Mammary epithelial cell (primary cell): Measurements from ENCODE around the gene TMEM116.

ENCODE experiments used
- CTCF ChIP-seq, 2 donors: IDR thresholded peaks in 1 of 2; conservative IDR thresholded peaks in 1 of 2; 2 replicates each; pipeline ENCODE4 v1.5.1; 2011 to 2012; ENCODE audit warnings: inconsistent platforms in 2 of 2, low read length in 2 of 2, mild to moderate bottlenecking in 2 of 2, control low read depth in 1 of 2, low read depth in 1 of 2; ENCODE audit not compliant: insufficient read depth in 1 of 2; ENCODE audit errors: extremely low read depth in 1 of 2
- EZH2 ChIP-seq: IDR thresholded peaks from 2 replicates; pipeline ENCODE4 v1.6.1; 2012; ENCODE audit warnings: low read length, inconsistent platforms, borderline replicate concordance

GRCh38 chr12:112000820-112001219 is 12.1 kb downstream of the TMEM116 start:
- TF ChIP-seq CTCF (conservative IDR thresholded peaks at IDR 0.05 in 1 of 2, IDR thresholded peaks at IDR 0.05 in 1 of 2; ENCODE audit: extremely low read depth in 1 of 2, insufficient read depth in 1 of 2, low read depth in 1 of 2, low read length in 2 of 2) (no peak), EZH2 (no peak)
